Left lung (tissue), 10 donors: Measurements from ENCODE around the gene SPEM1. TPM values are rescaled to one million over a fixed set of nuclear protein-coding genes. Genes with fewer than 3 reads are reported as not detected.

Source experiments
- ATAC-seq: fragments of 200-7000 bp; cut with Tn5 transposase; one replicate; pipeline ENCODE4 v1.9.1; 2020; ENCODE audit warnings: moderate library complexity
- DNase-seq, 4 donors: peaks; one replicate each; pipeline ENCODE4 v3.0.0-alpha.2; 2013 to 2020
- H3K27ac ChIP-seq, 2 donors: fragments of 200-600 bp; sonication (generic) in 1 of 2; one replicate each; pipeline versions ENCODE4 v1.5.0 to v1.8.0; 2020 to 2021
- H3K27me3 ChIP-seq, 2 donors: fragments of 200-600 bp; sonication (generic) in 1 of 2; one replicate each; pipeline versions ENCODE4 v1.5.0 to v1.8.0; 2020 to 2021
- H3K36me3 ChIP-seq, 2 donors: fragments of 200-600 bp; sonication (generic) in 1 of 2; one replicate each; pipeline versions ENCODE4 v1.5.0 to v1.8.0; 2020 to 2021
- H3K4me1 ChIP-seq, 2 donors: fragments of 200-600 bp; one replicate each; pipeline ENCODE4 v1.8.0; 2021
- H3K4me3 ChIP-seq, 2 donors: fragments of 200-600 bp; sonication (generic) in 1 of 2; one replicate each; pipeline versions ENCODE4 v1.5.0 to v1.8.0; 2020 to 2021; ENCODE audit warnings: mild to moderate bottlenecking in 1 of 2
- H3K9me3 ChIP-seq, 2 donors: fragments of 200-600 bp; sonication (generic) in 1 of 2; one replicate each; pipeline versions ENCODE4 v1.5.0 to v1.8.0; 2020 to 2021
- intact Hi-C, 2 donors: fragments of 100-400 bp; cut with DNase I; formaldehyde crosslinking; loops; one replicate each; pipeline versions ENCODE4 v1.11.2 to v1.14.2; 2022
- polyA plus RNA-seq, 6 donors: library from polyadenylated mRNA; unstranded; fragments of 120-200 nt; gene quantifications; one replicate each; pipeline ENCODE4 v1.2.1, GENCODE V29; 2013; ENCODE audit not compliant: insufficient read length in 6 of 6
- total RNA-seq, 2 donors: library from RNA; stranded (reverse); fragmentation: NEBNext Ultra II Directional; extraction: Animal tissue kit (Norgen Biotek cat#: 25700); gene quantifications; one replicate each; pipeline ENCODE4 v1.2.1, GENCODE V29; 2021
- TF ChIP-seq, protein P1 (sequence below), 2 donors: fragments of 200-600 bp; sonication (generic) in 1 of 2; IDR thresholded peaks; one replicate each; pipeline versions ENCODE4 v1.5.0 to v1.8.0; 2021; ENCODE audit warnings: antibody characterized with exemption in 2 of 2
- donor health status: DM: no; HTN: yes; CAD: no.
- donor health status: DM: no; HTN: no; CAD: no.

SPEM1 gene
- total and polyA plus RNA-seq, 8 donors = not detected

DNA sequence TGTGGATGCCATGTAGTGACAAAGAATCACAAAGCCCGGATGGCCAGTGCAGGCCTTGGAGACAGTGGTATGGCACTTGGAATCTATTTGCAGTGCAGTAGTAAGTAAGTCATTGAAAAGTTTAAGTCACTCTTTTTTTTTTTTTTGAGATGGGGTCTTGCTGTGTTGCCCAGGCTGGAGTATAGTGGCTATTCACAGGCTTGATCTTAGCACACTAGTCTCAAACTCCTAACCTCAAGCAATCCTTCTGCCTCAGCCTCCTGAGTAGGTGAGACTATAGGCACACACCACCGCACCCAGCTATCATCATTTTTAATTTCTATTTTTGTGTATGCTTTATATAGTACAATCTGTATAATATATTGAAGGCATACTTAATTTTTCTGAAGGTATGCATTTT lies 21.5 kb upstream of the SPEM1 start:
- Histone ChIP-seq H3K9me3 (no peaks in the 10 kb centered on the region), H3K27me3 (no peaks in the 10 kb centered on the region), H3K4me3 (no peak overlapping the region), H3K4me1 (peaks cover 7 to 27% of the 10 kb centered on the region in 2 donors), H3K27ac (no peak overlapping the region), H3K36me3 (no peaks in the 10 kb centered on the region)
- TF ChIP-seq, protein P1, sequence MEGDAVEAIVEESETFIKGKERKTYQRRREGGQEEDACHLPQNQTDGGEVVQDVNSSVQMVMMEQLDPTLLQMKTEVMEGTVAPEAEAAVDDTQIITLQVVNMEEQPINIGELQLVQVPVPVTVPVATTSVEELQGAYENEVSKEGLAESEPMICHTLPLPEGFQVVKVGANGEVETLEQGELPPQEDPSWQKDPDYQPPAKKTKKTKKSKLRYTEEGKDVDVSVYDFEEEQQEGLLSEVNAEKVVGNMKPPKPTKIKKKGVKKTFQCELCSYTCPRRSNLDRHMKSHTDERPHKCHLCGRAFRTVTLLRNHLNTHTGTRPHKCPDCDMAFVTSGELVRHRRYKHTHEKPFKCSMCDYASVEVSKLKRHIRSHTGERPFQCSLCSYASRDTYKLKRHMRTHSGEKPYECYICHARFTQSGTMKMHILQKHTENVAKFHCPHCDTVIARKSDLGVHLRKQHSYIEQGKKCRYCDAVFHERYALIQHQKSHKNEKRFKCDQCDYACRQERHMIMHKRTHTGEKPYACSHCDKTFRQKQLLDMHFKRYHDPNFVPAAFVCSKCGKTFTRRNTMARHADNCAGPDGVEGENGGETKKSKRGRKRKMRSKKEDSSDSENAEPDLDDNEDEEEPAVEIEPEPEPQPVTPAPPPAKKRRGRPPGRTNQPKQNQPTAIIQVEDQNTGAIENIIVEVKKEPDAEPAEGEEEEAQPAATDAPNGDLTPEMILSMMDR (IDR thresholded peaks at IDR 0.05) = no peak
- DNase-seq (no peak), ATAC-seq (no peak)
- intact Hi-C loops = no loop called here

DNA sequence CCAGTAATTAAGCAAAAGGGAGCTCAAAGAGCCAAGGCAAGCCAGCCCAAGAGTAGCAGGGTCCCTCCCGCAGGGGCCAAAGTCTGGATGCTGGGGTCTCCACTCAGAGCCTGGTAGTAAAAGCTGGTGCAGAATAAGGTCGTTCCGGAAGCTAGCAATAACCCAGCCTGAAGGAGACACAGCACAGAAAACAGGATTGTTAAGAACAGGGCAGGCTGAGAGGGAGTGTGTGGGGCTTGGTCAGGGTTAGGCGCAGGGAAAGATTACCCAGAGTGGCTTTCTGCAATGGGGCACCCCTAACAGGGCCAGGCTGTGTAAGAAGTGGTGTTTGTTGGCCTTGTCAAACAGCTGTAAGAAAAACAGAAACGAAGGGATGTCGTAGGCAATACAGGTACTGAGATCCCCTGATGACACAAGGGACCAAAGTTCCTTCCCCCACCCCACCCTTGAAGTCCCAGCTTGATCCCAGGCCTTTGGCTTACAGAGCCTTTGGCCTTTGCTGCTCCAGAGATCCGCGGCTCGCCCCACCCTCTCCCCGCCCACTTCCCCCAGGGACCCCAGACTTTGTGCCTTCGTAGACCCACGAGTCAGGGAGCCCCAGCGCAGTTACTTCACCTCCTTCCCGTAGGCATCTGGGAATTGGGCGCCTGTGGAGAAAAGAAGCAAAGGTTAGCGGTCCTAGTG lies 16.9 kb upstream of the SPEM1 start:
- H3K9me3 ChIP-seq = no peaks in the 10 kb centered on the region
- H3K4me1 ChIP-seq = peaks cover 7 to 26% of the 10 kb centered on the region in 2 donors
- H3K27ac ChIP-seq = peak overlapping the region; percentile 87
- peaks cover 0 to 29% of the 10 kb centered on the region in 2 donors for H3K27me3 ChIP-seq
- peak; percentile 0 for ATAC-seq
- intact Hi-C loops = no loop called here
- DNase-seq = peak in 1 of 4 donors; percentile 25
- H3K36me3 ChIP-seq = no peaks in the 10 kb centered on the region
- TF ChIP-seq, protein P1 (IDR thresholded peaks at IDR 0.05) = no peak
- peak overlapping the region; percentile 57 to 59 for H3K4me3 ChIP-seq

DNA sequence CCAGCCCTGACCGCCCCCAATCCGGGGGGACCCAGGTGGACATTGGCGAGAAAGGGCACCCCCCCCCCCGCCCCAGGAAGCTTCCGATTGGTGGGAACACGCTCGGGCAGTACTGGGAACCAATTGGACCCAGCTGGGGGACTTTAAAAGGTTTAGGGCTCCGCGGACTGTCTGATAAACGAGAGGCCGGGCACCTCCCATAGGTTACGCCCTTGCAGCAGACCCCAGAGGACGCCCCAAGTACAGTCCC lies 16.5 kb upstream of the SPEM1 start:
- H3K36me3 ChIP-seq = no peaks in the 10 kb centered on the region
- peaks cover 7 to 26% of the 10 kb centered on the region in 2 donors for H3K4me1 ChIP-seq
- intact Hi-C loops = no loop called here
- peak overlapping the region; percentile 87 for H3K27ac ChIP-seq
- no peak for DNase-seq
- peaks cover 0 to 34% of the 10 kb centered on the region in 2 donors for H3K27me3 ChIP-seq
- peak; percentile 55 for ATAC-seq
- H3K4me3 ChIP-seq = peak overlapping the region; percentile 57 to 59
- TF ChIP-seq, protein P1 (IDR thresholded peaks at IDR 0.05) = no peak
- H3K9me3 ChIP-seq = no peaks in the 10 kb centered on the region

DNA sequence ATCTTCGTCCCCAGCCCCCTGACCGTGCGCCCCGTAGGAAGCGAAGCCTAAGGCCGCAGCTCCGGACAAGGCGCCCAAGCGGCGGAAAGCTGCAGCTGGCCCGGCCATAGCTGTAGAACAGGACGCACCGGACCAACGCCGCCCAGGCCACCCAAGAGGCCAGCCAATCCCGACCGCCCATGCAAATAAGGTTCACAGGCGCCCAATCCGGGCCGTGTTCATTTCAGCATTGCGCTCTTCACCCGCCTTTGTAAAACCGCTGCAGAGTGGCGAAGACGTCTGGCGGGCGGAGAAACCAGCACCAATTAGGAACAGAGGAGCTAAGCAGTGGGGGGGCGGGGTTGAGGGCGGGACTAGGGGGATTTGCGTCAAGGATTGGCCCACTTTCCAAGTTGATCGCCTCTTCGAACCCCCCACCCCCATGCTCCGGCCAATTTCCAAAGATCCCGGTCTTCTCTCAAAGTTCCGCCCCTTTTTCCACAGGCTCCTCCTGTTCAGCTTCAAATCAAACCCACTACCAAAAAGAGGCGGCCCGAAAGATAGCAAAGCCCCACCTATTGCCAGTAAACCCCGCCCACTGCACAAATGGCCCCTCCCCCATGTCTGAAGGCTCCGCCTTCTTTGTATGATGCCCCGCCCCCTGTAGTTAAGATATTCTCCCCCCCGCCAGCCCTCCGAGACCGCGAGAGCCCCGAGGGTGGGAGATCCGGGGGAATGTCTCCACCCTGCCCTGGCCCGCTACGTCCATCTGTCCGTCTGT lies 16.0 kb upstream of the SPEM1 start, which contains the start of gene TMEM256:
Gene TMEM256, minus strand, starts transcription at position 121 of the 760 bp plus-strand sequence. Its CDS starts 13 bp downstream, at position 108.
- Histone ChIP-seq H3K27me3 (peaks cover 0 to 37% of the 10 kb centered on the region in 2 donors), H3K9me3 (no peaks in the 10 kb centered on the region), H3K27ac (peak within 1 kb of the TSS; percentile 87), H3K4me3 (peak within 1 kb of the TSS; percentile 59 to 61), H3K4me1 (peaks cover 7 to 26% of the 10 kb centered on the region in 2 donors), H3K36me3 (no peaks in the 10 kb centered on the region)
- DNase-seq (peak; percentile 97 to 99 (median 98)), ATAC-seq (peak; percentile 94)
- TF ChIP-seq, protein P1 (IDR thresholded peaks at IDR 0.05) = peak in 1 of 2 donors; percentile 15
- intact Hi-C loops = no loop called here

DNA sequence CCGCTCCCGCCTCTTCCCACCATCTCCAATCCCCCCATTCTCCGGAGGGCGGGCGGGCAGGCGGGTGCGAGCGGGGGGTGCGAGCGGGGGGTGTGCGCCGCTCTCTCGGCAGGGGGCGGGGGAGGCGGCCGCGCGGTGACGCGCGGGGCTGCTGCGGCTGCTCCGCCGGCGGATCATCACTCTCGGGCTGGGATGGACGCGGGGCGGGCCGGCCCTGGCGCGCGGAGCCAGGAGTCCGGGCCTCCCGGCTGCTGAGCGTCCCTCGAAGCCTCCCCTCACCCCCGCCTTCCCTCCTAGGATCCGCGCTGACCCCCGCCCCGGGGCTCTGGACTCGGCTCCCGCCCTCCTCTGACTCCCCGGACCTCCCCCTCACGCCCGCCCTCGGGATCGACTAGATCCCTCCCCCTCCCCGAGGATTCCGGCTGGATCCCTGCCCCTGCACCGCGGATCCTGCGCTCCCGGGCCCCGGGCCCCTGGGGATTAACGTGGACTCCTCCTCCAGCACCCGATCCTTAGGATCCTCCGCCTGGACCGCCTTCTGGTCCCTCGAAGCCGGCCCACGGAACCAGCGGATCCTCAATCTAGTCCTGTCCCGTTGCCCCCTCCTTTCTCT lies 15.3 kb upstream of the SPEM1 start:
- intact Hi-C loops = no loop called here
- Histone ChIP-seq H3K27me3 (peaks cover 0 to 37% of the 10 kb centered on the region in 2 donors), H3K27ac (peak overlapping the region; percentile 87), H3K9me3 (no peaks in the 10 kb centered on the region), H3K36me3 (no peaks in the 10 kb centered on the region), H3K4me1 (peaks cover 7 to 26% of the 10 kb centered on the region in 2 donors), H3K4me3 (peak overlapping the region; percentile 59 to 61)
- ATAC-seq = peak; percentile 53
- peak in 1 of 4 donors; percentile 88 for DNase-seq
- TF ChIP-seq, protein P1 (IDR thresholded peaks at IDR 0.05) = no peak
